Islet precursor cell (in vitro differentiated cells): ENCODE measurements around the gene TNFAIP8L3.
"Not testable (repeated sequence)": the region's sequence is repeated elsewhere in the genome, so short reads cannot be mapped to it uniquely, and the experiment has no call there.

ENCODE experiments used
- DNase-seq: peaks from one replicate; pipeline ENCODE4 v3.0.0-alpha.2; 2018

Gene TNFAIP8L3

GRCh38 chr15:51094606-51095569 lies at the start of gene TNFAIP8L3:
TNFAIP8L3 (minus strand) TSS chr15:51094906; CDS start chr15:51094595, 311 bp downstream.
- DNase-seq = peak; percentile 64

- peak; percentile 82 for DNase-seq
These were observed 49.4 kb upstream of the TNFAIP8L3 start for GRCh38 chr15:51144021-51144532.

GRCh38 chr15:51140347-51140746 lies 45.6 kb upstream of the TNFAIP8L3 start:
- DNase-seq = not testable (repeated sequence)

GRCh38 chr15:51139091-51139490 lies 44.4 kb upstream of the TNFAIP8L3 start:
- DNase-seq = no peak

GRCh38 chr15:51137880-51138430 lies 43.2 kb upstream of the TNFAIP8L3 start:
- DNase-seq = no peak

GRCh38 chr15:51137024-51137423 lies 42.3 kb upstream of the TNFAIP8L3 start:
- no peak for DNase-seq

GRCh38 chr15:51135276-51135675 lies 40.6 kb upstream of the TNFAIP8L3 start:
- no peak for DNase-seq

GRCh38 chr15:51134416-51135199 lies 39.9 kb upstream of the TNFAIP8L3 start:
- no peak for DNase-seq

- no peak for DNase-seq
These were observed 38.5 kb upstream of the TNFAIP8L3 start for GRCh38 chr15:51133140-51133765.

- peak; percentile 63 for DNase-seq
These were observed 37.9 kb upstream of the TNFAIP8L3 start for GRCh38 chr15:51132384-51133139.

- DNase-seq = no peak
These were observed 37.0 kb upstream of the TNFAIP8L3 start for GRCh38 chr15:51131596-51132290.

GRCh38 chr15:51130344-51130743 lies 35.6 kb upstream of the TNFAIP8L3 start:
- DNase-seq = no peak

- DNase-seq = no peak
These were observed 35.0 kb upstream of the TNFAIP8L3 start for GRCh38 chr15:51129535-51130188.

GRCh38 chr15:51128701-51129100 lies 34.0 kb upstream of the TNFAIP8L3 start:
- DNase-seq = no peak

- no peak for DNase-seq
These were observed 32.1 kb upstream of the TNFAIP8L3 start for GRCh38 chr15:51126842-51127241.

GRCh38 chr15:51123002-51123401 lies 28.3 kb upstream of the TNFAIP8L3 start:
- not testable (repeated sequence) for DNase-seq

- DNase-seq = no peak
These were observed 27.0 kb upstream of the TNFAIP8L3 start for GRCh38 chr15:51121631-51122225.

GRCh38 chr15:51121118-51121517 lies 26.4 kb upstream of the TNFAIP8L3 start:
- DNase-seq = peak; percentile 79

GRCh38 chr15:51119120-51119519 lies 24.4 kb upstream of the TNFAIP8L3 start:
- DNase-seq = peak; percentile 60

- DNase-seq = no peak
These were observed 22.6 kb upstream of the TNFAIP8L3 start for GRCh38 chr15:51117270-51117669.
